Choroid plexus epithelial cell (primary cell): ENCODE measurements around the gene GNAO1.

Experiments used
- DNase-seq: peaks from one replicate; pipeline ENCODE4 v3.0.0-alpha.2; 2010; ENCODE audit warnings: low read depth
- H3K4me3 ChIP-seq: 2 replicates; pipeline ENCODE4 v1.5.1; 2011; ENCODE audit warnings: low read depth, mild to moderate bottlenecking, control low read depth, low read length, moderate library complexity
- TF ChIP-seq, protein P1 (sequence below): conservative IDR thresholded peaks from 2 replicates; pipeline ENCODE4 v1.5.1; 2011; ENCODE audit warnings: low read depth, mild to moderate bottlenecking, control low read depth, inconsistent platforms, low read length, moderate library complexity

The GNAO1 gene

GRCh38 chr16:56295739-56296527, 104.6 kb downstream of the GNAO1 start:
- DNase-seq = no peak
- no peak overlapping the region for H3K4me3 ChIP-seq

GRCh38 chr16:56297684-56298083, 106.4 kb downstream of the GNAO1 start:
- DNase-seq = no peak
- H3K4me3 ChIP-seq = no peak overlapping the region
- TF ChIP-seq, protein P1, sequence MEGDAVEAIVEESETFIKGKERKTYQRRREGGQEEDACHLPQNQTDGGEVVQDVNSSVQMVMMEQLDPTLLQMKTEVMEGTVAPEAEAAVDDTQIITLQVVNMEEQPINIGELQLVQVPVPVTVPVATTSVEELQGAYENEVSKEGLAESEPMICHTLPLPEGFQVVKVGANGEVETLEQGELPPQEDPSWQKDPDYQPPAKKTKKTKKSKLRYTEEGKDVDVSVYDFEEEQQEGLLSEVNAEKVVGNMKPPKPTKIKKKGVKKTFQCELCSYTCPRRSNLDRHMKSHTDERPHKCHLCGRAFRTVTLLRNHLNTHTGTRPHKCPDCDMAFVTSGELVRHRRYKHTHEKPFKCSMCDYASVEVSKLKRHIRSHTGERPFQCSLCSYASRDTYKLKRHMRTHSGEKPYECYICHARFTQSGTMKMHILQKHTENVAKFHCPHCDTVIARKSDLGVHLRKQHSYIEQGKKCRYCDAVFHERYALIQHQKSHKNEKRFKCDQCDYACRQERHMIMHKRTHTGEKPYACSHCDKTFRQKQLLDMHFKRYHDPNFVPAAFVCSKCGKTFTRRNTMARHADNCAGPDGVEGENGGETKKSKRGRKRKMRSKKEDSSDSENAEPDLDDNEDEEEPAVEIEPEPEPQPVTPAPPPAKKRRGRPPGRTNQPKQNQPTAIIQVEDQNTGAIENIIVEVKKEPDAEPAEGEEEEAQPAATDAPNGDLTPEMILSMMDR = no peak

More at GRCh38 chr16:56295739-56296527, 104.6 kb downstream of the GNAO1 start:
- TF ChIP-seq, protein P1 = no peak

DNA sequence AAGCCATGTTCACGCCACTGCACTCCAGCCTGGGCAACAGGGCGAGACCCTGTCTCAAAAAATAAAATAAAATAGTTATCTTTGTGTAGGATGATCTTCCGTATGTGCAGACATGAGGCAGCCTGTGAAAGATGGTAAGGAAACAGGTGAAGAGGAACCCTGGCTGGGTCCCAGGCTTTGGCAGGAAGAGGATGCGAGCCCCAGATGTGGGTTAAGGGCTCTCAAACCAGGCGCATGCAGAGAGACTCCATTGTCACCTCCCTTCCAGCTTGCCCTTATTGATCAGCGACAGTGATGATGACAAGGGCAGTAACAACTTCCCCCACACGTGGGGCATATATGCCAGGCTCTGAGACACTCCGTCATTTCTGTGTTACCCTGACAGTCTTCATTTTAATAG, 106.8 kb downstream of the GNAO1 start:
- TF ChIP-seq, protein P1 = no peak
- no peak for DNase-seq
- H3K4me3 ChIP-seq = no peak overlapping the region

DNA sequence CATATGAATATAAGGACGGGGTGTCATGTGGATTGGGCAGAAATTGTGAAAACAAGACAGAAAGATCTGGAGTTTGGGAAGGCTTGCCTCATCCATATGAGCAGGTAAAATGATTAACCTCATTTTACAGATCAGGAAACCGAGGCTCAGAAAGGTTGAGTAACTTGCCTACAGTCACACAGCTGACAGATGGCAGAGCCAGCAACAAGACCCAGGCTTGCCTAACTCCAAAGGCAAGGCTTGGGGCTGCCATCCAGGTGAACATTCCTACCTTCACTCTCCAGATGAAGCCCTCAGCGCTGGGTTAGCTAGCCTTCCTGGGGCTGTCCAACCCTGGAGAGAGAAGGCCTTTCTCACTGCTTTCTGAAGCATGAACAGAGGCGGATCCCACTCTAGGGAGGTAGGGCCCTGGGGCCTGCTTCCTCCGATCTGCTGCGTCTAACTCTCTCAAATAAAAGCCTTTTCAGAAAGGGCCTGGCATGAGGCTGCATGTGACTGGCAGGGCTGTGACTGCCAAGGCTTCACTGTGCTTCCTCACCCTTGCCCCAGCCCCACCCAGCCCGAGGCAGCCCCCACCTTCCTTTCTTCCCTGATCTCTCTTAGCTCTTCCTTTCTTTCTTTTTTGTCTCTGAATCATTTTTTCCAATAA, 107.8 kb downstream of the GNAO1 start:
- no peak for DNase-seq
- TF ChIP-seq, protein P1 = no peak
- H3K4me3 ChIP-seq = no peak overlapping the region

- TF ChIP-seq, protein P1 = no peak
- DNase-seq = no peak
- H3K4me3 ChIP-seq = no peak overlapping the region
Measured at GRCh38 chr16:56300242-56300623, 108.9 kb downstream of the GNAO1 start.

DNA sequence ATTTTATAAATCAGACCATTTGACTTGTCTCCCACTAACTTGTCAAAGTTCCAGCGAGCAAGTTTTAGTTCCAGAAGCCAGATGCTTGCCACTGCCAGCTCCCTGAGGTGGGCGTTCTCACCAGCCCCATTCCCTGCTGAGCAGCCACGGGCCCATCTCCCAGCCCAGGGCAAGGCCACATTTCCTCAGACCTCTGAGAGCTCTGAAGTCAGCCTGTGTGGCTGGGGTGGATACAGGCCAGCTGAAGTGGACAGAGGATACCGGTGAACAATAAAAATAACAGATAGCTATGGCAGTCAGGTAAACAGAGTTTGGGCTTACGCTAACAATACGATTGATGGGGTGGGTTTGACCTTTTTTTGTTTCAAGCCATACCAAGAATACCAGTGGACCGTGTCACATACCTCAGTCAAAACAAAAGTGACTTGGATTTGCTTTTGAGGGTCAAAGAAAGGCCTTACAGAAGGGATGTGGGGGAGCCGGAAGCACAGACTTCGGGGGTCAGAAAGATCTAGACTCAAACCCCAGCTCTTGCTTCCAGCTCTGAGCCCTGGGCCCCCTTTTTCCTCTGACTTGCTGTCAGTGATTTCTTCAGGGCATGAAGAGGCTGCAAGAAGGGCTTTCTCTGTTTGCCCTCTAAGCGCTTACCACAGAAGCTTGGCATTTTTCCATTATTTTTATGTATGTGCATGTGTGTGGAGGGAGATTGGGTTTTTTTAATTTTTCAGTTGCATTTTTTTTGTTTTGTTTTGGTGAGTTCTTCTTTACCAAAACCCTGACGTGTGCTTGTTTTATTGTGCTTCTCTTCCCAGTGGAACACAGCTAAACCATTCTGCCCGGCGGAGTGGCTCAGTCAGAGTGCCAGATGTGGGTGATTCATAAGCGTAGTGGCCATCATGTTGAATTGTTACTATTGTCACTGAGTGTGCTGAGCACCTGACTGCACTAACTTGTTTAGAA, 109.9 kb downstream of the GNAO1 start:
- H3K4me3 ChIP-seq = no peak overlapping the region
- DNase-seq = peak; percentile 51
- TF ChIP-seq, protein P1 = no peak
